GM10248 (cell line): Measurements from ENCODE around the gene CRACDL.

ENCODE experiments used
- CTCF ChIA-PET: fragments of 300-600 bp; sonication (Branson Sonifier 250); formaldehyde crosslinking; extraction: SDS; loops from one replicate; lab custom pipeline; 2021; ENCODE audit warnings: antibody characterized with exemption; lab: Yijun Ruan, JAX
- POLR2A ChIA-PET: fragments of 350-650 bp; sonication (Branson Sonifier 250); formaldehyde crosslinking; extraction: SDS; loops from one replicate; lab custom pipeline; 2020; ENCODE audit warnings: antibody characterized with exemption; lab: Yijun Ruan, JAX
- DNase-seq: peaks from one replicate; pipeline ENCODE4 v3.0.0; 2012; ENCODE audit errors: extremely low spot score
- TF ChIP-seq, protein P1 (sequence below): IDR thresholded peaks from 2 replicates; pipeline ENCODE4 v1.5.1; 2012; ENCODE audit warnings: mild to moderate bottlenecking, low read depth; ENCODE audit errors: extremely low read depth, missing control alignments, control extremely low read depth

The CRACDL gene

GRCh38 chr2:98896416-98896815 lies 39.6 kb downstream of the CRACDL start:
- ChIA-PET POLR2A (no interaction called here), CTCF (no interaction called here)
- DNase-seq, result no peak
- TF ChIP-seq, protein P1, sequence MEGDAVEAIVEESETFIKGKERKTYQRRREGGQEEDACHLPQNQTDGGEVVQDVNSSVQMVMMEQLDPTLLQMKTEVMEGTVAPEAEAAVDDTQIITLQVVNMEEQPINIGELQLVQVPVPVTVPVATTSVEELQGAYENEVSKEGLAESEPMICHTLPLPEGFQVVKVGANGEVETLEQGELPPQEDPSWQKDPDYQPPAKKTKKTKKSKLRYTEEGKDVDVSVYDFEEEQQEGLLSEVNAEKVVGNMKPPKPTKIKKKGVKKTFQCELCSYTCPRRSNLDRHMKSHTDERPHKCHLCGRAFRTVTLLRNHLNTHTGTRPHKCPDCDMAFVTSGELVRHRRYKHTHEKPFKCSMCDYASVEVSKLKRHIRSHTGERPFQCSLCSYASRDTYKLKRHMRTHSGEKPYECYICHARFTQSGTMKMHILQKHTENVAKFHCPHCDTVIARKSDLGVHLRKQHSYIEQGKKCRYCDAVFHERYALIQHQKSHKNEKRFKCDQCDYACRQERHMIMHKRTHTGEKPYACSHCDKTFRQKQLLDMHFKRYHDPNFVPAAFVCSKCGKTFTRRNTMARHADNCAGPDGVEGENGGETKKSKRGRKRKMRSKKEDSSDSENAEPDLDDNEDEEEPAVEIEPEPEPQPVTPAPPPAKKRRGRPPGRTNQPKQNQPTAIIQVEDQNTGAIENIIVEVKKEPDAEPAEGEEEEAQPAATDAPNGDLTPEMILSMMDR, result no peak

DNA sequence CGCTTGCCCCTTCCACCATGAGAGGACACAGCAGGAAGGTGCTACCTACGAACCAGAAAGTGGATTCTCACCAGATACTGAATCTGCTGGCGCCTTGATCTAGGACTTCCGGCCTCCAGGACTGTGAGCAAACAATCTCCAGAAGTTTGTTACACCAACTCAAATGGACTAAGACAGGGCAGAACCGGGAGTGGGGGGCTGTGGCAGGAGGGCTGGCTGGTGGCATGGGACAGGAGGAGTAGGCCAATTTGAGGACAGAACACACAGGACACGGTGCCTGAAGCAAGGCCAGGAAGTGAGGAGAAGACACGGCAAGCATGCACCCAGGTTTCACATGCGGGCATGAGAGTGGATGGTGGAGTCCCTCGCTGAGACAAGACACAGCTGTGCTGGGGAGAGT lies 40.1 kb downstream of the CRACDL start:
- DNase-seq, result no peak
- CTCF ChIA-PET, result no interaction called here
- TF ChIP-seq, protein P1, result no peak
- POLR2A ChIA-PET, result no interaction called here

- no peak for DNase-seq
- POLR2A ChIA-PET, result interaction anchor here (0.6 kb wide), 1 partner anchor 638 kb away, joined by 3 read pairs; no protein-coding TSS in a partner anchor
- TF ChIP-seq, protein P1, result no peak
- CTCF ChIA-PET, result interaction anchor here (1.0 kb wide), 1 partner anchor 9 kb away, joined by 4 read pairs; no protein-coding TSS in a partner anchor
Observed at GRCh38 chr2:98895221-98895620, 40.8 kb downstream of the CRACDL start.

- TF ChIP-seq, protein P1, result no peak
- CTCF ChIA-PET, result interaction anchor here (1.0 kb wide), 1 partner anchor 9 kb away, joined by 4 read pairs; no protein-coding TSS in a partner anchor
- no peak for DNase-seq
- POLR2A ChIA-PET, result no interaction called here
Observed at GRCh38 chr2:98894331-98895000, 41.6 kb downstream of the CRACDL start.

DNA sequence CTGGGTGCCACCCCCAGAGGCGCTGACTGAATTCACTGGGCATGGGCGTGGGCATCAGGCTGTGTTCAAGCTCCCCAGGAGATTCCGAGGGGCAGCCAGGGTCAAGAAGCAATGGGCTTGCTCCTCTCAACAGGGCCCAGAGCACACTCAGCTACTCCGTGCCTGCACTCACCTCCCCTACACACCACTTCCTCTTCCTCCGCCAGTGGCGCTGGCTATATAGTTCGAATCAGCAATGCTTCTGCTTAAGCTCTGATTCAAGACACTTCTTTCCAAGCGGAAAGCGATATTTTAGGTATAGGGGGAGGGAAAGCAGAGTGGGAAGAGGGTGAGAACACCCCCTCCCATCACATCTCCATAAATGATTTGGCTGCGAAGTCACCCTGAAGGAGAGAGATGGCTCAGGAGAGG lies 42.1 kb downstream of the CRACDL start:
- POLR2A ChIA-PET, result no interaction called here
- CTCF ChIA-PET, result interaction anchor here (1.1 kb wide), 1 partner anchor 18 kb away, joined by 3 read pairs; no protein-coding TSS in a partner anchor
- DNase-seq, result no peak
- TF ChIP-seq, protein P1, result no peak

GRCh38 chr2:98892871-98893270 lies 43.2 kb downstream of the CRACDL start:
- DNase-seq, result no peak
- TF ChIP-seq, protein P1, result no peak
- ChIA-PET POLR2A (no interaction called here), CTCF (interaction anchor here (1.1 kb wide), 1 partner anchor 20 kb away, joined by 3 read pairs; no protein-coding TSS in a partner anchor)
